ENCODE measurements around the gene MUC5B.

DNA sequence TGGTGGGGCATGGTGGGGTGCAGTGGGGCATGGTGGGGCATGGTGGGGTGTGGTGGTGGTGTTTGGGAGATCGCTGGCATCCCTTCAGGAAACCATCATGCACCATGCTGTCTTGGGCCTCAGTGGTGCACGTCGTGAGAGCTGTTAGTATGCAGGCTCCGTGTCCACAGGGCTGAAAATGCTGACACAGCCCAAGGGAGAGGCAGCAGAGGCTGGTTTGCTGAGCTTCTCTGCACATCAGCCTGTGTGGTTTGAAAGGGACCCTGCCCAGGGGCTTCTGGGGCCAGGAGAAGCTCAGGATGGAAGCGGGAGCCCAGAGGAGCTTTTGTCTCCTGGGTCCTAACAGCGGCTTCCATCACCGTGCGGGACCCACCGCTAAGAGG lies 30.2 kb downstream of the MUC5B start:
- TF ChIP-seq TARDBP (CRISPR knock-in tag; IDR thresholded peaks at IDR 0.05) (no peak), THAP11 (CRISPR knock-in tag; IDR thresholded peaks at IDR 0.05) (no peak), FOXK2 (IDR thresholded peaks at IDR 0.05) (no peak), NR2F2 (IDR thresholded peaks at IDR 0.05; ENCODE audit: borderline replicate concordance, low read depth) (no peak), POLR2A (IDR thresholded peaks at IDR 0.05; ENCODE audit: insufficient read depth in 1 of 2, low read depth in 2 of 2, low read length in 2 of 2) (no peak), MBD4 (IDR thresholded peaks at IDR 0.05; ENCODE audit: borderline replicate concordance, low read length) (no peak), RFX5 (IDR thresholded peaks at IDR 0.05; ENCODE audit: low read depth, low read length) (no peak), KLF11 (CRISPR knock-in tag; IDR thresholded peaks at IDR 0.05) (no peak)
- TF ChIP-seq, protein P1, sequence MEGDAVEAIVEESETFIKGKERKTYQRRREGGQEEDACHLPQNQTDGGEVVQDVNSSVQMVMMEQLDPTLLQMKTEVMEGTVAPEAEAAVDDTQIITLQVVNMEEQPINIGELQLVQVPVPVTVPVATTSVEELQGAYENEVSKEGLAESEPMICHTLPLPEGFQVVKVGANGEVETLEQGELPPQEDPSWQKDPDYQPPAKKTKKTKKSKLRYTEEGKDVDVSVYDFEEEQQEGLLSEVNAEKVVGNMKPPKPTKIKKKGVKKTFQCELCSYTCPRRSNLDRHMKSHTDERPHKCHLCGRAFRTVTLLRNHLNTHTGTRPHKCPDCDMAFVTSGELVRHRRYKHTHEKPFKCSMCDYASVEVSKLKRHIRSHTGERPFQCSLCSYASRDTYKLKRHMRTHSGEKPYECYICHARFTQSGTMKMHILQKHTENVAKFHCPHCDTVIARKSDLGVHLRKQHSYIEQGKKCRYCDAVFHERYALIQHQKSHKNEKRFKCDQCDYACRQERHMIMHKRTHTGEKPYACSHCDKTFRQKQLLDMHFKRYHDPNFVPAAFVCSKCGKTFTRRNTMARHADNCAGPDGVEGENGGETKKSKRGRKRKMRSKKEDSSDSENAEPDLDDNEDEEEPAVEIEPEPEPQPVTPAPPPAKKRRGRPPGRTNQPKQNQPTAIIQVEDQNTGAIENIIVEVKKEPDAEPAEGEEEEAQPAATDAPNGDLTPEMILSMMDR (CRISPR knock-in tag; IDR thresholded peaks at IDR 0.05): no peak

Data from HepG2 (cell line).